GM21786 (cell line): Measurements from ENCODE around the gene LRRK1.

Experiments used
- ATAC-seq: cut with Tn5 transposase; IDR thresholded peaks from one replicate; pipeline ENCODE4 v1.9.1; 2021; ENCODE audit not compliant: unreplicated experiment

LRRK1 gene

DNA sequence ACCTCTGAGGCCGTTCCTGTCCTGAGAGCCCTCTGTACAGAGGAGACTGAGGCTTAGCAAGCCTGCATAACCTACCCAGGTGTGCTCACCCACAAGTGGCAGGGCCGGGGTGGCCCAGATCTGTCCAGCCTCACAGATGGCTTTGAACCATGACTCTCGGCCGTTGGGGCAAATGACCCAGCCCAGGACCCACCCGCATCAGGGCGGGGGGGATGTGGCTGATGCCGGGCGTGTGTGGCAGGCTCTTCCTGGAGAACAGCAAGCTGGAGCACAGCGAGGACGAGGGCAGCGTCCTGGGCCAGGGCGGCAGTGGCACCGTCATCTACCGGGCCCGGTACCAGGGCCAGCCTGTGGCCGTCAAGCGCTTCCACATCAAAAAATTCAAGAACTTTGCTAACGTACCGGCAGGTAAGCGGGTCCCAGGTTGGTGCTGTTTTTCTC, 133.5 kb downstream of the LRRK1 start:
- ATAC-seq: no peak

DNA sequence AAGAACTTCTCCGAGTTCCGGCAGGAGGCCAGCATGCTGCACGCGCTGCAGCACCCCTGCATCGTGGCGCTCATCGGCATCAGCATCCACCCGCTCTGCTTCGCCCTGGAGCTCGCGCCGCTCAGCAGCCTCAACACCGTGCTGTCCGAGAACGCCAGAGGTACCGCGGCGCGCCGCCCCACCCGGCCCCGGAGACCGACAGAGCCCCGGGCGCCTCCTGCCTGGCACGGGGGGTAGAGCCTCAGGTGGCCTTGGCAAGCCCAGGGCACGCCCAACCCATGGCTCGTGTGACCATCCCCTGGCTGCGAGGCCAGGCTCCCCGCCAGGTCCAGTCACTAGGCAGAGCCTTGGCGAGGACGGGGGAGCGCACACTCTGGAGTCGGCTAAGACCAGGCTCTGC, 134.1 kb downstream of the LRRK1 start:
- ATAC-seq: no peak

DNA sequence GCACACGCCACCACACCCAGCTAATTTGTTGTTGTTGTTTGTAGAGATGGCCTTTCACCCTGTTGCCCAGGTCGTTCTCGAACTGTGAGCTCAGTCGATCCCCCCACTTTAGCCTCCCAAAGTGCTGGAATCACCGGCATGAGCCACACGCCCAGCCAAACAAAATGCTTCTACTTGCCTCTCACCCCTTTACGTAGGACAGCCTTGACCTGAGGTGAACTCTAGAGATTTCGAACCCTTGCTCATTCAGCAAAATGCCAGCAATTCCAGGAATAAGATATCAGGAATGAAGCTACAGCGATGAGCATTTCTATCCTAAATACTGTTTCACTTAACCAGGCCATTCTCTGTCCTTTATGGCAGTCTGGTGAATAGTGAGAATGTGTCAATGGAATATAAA, 135.0 kb downstream of the LRRK1 start:
- no peak for ATAC-seq

DNA sequence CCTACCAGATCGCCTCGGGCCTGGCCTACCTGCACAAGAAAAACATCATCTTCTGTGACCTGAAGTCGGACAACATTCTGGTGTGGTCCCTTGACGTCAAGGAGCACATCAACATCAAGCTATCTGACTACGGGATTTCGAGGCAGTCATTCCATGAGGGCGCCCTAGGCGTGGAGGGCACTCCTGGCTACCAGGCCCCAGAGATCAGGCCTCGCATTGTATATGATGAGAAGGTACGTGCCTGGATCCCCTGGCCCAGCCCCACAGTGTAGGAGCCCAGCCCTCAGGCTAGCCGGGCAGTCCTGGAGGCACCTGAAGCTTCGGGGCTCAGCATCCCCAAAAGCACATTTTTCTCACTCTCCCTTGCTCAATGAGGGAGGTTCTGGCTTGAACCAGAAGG, 135.8 kb downstream of the LRRK1 start:
- ATAC-seq: no peak

DNA sequence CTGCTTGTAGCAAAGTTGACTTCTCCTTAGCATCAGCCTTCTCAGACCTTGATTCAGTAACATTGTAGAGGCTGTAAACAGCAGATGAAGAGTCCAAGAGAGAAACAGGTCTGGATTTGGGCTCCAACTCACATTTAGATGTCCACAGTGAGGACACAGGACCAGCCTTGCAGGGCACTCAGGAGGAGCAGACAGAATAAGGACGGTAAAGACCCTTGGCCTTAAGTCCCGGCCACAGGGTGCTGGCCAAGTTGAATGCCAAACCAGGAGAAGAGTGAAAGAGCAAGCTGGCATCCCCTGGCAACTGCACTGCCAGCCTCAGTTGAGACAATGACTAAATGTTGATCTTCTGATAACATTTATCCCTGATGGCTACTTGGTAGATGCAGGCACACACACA, 136.3 kb downstream of the LRRK1 start:
- no peak for ATAC-seq

DNA sequence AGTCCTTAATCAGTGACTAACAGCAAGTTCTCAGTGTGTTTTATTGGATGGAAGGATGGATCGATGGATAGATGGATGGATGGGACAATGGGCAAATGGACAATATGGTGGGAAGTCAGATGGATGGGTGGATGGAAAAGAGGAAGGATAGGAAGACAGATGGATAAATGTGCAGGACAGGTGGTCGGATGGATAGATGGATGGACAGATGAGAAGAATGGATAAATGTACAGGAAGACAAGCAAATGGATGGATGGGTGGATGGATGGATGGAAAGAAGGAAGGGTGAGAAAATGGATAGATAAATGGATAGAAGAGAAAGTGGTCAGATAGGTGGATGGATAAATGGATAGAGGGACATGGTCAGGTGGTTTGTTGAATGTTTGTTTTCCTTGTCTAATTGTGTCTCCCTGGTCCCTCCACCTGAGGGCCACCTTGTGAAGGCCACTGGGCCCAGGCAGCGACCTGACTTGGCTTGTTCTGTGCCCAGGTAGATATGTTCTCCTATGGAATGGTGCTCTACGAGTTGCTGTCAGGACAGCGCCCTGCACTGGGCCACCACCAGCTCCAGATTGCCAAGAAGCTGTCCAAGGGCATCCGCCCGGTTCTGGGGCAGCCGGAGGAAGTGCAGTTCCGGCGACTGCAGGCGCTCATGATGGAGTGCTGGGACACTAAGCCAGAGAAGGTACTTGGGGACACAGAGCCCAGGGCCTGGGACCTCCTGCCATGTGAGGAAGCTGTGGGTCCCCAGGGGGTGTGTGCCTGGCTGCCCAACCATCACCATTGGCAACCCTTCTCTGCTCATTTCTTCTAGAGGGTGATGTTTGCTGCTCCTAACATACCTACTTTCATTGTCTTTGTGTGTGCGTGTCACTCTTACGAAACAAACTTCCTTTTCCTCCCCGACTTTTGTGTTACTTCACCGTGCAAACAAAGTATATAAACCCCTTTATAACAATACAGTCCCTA, 137.5 kb downstream of the LRRK1 start:
- ATAC-seq: no peak

DNA sequence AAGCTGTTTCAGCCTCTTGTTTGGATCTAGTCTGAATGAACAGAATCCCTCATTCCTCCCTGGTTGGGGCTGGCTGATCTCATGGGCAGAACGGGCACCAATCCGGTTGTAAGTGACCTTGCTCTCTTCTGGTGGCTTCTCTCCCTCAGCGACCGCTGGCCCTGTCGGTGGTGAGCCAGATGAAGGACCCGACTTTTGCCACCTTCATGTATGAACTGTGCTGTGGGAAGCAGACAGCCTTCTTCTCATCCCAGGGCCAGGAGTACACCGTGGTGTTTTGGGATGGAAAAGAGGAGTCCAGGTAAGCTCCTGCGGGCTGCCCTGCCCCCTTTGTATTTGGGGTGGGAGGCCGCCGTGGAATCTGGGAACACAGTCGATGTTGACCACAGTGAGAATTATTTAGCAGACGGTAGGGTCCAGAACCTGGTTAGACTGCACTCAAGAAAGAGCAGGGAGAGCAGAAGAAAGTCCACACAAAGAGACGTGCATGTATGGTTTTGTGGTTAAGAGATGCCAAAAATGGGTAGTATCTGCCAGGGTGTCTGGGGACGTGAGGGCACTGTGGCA, 138.8 kb downstream of the LRRK1 start:
- no peak for ATAC-seq

DNA sequence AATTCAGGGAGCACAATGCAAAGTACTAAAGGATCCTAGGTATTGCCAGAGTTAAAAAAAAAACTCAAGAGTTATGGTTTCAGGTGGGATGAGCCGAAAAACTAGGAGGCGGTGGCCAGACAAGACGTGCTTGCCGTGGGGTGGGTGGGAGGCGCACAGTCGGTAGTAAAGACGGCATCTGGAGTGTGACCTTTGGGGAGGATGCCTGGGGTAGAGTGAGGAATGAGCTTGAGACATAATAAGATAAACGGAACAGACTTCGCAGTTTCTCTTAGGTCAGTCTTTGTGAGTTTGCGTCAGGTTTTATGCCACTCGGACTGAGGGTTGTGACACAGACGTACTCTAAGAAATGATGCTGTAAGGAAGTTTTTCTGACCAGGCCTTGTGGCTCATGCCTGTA, 139.6 kb downstream of the LRRK1 start:
- ATAC-seq: no peak

DNA sequence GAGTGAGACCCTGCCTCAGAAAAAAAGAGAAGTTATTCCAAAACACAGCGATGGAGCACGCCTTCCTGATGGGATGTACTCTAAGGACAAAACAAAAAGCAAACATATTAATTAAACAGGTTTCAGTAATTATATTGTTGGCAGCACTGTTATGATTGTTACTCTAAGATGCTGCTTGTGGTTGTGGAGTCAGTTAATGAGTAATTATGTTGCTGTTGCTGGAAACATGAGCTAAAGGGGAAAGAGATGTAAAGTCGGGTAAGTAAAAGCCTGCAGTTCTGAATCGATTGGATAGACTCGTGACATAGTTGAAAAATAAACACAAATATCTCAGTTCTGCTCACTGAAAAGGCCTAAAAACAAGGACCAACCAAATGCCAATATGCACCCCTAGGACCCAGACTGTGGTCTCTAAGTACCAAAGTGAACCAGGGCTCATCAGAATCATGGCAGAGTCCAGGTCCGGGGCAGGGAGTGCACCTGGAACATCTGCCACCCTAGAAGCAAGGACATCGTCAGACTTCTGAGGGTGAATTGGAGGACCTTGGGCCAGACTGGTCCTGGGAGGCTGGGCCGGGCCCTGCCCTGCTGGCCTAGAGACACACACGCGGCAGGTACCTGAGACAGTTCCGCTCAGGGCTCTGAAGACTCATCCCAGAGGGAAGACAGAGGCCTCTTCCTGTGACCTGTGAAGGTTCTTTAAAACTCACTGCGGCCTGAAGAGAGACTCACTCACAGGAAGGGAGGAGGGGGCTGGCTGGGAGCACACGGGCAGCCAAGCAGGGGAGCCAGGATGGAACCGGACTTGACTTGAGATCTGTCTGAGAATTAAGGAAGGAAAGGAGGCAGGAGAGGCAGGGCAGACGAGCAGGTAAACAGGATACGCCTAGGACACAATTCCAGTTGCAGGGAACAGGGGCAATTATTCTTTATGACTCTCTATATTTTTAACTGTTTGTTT, 140.5 kb downstream of the LRRK1 start:
- no peak for ATAC-seq

DNA sequence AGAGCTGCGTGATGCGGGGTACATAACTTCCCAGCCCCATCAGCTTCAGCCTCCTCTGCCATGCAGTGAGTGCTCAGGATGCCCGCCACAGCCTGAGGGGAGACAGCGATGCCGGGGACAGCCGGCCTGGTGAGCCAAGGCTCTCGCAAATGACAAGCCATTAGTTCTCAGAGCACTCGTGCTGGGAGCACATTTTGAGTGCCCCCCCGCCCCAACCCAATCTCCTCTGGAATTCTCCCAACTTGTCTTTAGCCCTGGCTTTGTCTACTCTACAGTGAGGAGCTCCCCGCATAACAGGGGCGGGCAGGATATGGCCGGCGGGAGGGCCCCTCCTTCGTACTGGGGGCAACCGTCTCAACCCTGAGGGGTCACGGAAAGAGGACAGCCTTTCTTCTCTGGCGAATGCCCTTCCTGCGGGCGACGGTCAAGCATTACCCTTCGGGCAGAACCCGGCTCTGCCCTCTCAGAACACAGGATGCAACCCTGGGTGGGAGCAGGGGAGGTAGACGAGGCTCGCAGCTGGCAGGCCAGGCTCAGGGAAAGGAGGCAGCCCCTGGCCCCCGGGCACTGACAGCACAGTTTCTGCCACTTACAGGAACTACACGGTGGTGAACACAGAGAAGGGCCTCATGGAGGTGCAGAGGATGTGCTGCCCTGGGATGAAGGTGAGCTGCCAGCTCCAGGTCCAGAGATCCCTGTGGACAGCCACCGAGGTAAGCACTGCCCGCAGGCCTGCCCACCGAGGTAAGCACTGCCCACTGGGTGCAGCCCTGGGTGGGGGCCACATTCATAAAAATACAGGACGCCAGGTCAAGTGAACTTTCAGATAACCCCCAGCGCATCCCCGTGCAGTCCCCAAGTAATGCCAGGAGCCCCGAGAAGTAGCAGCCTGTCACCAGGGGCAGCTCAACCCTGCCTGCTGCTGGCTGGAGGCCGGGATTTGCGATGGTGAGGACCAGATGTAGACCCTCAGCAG, 141.7 kb downstream of the LRRK1 start:
- no peak for ATAC-seq

DNA sequence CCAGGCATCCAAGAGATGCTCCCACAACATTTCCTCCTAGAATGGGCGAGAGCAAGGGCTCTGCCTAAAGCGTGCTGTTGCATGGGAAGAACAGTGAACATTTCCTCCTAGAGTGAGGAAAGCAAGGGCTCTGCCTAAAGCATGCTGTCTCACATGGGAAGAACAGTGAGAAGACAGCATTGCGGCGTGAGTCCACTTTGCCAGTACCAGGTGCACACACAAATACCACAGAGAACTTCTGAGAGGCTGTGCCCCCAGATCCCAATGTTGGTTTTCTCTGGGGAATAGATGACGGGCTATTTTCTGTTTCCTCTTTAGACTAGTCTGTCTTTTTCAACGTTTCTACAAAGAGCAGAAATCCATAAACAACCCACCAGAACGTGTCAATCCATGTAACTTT, 142.9 kb downstream of the LRRK1 start:
- no peak for ATAC-seq

DNA sequence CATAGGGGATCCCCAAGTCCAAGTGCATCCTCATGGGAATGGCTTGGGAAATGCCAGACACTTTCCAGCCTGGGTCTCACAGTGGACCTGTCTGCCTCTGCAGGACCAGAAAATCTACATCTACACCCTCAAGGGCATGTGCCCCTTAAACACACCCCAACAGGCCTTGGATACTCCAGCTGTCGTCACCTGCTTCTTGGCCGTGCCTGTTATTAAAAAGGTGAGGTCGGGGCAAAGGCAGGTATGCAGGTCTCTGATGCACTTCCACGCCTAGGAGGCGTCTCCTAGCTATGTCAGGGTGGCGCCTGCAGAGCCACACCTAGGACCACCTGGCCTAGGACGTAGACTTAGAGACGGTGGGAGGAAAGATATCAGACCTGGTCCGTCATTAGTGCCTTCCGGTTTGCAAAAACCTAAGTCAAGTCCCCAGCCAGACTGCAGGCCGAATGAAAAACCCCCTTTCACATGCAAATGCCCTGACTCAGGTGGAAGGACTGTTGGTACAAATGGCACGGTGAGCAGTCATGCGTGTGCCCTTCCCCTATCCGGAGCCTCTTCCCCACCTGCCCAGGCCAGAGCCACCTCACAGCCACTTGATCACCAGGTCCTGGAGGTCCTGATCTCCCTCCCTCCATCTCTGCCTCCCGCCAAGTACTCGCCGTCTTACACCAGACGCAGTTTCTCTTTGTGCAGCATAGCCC, 143.5 kb downstream of the LRRK1 start:
- ATAC-seq: peak; percentile 60

DNA sequence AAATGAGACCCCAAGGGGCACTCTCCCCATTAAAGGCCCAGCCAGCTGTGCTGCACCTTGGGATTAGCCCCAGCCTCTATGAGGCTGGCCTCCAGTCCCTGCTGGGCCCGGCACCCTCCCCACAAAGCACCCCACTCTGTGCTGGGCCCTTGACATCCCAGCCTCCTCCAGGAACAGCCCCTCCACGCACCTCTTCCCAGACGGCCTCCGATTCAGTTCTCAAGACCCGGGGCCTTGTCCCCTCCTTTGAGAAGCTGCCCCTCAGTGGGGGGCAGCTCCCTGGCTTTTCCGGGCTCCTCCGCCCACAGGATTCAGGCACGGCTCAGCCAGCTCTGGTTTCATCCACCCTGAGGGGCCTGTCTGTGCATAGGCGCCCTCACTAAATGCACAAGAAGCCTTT, 144.1 kb downstream of the LRRK1 start:
- no peak for ATAC-seq

DNA sequence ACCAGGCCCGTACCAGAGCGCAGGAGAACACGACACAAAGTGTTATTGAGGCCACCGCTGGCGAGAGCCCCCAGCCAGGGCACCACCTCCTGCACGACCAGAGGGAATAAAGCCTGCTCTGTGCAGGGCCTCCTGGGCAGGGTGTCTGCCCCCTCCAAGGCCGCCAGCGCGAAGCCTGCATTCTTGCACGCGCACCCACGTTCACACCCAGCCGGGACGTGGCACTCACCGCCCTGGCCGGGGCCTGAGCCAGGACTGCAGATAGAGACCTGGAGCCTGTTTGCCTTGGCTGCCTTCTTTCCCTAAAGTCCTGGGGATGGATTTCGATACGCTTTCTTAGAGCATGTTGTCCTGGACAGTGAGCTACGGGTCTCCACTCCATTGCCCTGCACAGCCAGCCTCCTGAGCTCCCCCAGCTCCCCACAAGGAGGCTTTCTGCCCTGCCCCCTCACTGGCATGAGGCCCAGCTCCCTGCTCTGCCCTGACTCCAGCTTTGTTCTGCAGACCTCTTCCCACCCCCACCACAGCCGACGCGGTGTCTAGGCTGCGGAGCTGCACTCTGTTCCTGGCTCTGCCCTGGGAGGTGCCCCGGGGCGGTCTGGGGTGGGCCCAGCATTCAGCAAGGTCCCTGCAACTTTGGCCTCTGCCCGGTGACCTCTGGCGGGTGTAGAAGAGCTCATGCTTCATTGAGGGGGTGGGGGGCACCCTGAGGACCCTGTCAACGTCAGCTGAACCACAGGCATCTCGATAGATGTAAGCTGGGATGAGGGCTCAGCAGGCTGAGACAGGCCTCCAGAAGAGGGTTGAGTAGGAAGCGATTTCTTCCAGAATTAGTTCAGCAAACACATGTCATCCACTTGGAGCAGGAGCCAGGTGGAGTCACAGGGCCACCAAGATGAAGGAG, 145.0 kb downstream of the LRRK1 start:
- ATAC-seq: no peak

DNA sequence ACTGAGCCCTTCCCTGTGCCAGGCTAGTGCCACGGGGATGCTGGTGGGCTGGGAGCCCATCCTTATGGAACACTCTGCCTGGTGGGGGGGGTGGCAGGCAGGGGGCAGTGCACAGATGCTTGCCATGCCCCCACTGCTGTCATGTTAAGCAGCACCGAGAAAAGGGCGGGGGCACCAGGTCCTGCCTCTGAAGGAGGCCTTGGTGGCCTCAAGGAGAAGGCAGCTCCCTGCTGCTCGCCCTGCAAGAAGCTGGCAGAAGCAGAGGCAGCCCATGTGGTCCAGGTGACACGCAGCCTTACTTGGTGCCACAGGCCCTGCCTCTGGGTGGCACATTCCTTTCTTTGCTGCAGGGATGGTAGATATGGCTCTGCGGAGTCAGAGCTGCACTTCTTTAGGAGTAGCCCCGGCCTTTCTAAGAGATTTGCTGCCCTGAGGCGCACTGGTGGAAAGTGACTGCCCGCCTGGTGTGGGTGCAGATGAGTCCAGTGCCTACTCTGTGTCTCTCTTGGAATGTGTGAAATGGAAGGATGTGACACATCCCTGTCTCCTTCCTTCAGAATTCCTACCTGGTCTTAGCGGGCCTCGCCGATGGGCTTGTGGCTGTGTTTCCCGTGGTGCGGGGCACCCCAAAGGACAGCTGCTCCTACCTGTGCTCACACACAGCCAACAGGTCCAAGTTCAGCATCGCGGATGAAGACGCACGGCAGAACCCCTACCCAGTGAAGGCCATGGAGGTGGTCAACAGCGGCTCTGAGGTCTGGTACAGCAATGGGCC, 145.8 kb downstream of the LRRK1 start:
- ATAC-seq: no peak

DNA sequence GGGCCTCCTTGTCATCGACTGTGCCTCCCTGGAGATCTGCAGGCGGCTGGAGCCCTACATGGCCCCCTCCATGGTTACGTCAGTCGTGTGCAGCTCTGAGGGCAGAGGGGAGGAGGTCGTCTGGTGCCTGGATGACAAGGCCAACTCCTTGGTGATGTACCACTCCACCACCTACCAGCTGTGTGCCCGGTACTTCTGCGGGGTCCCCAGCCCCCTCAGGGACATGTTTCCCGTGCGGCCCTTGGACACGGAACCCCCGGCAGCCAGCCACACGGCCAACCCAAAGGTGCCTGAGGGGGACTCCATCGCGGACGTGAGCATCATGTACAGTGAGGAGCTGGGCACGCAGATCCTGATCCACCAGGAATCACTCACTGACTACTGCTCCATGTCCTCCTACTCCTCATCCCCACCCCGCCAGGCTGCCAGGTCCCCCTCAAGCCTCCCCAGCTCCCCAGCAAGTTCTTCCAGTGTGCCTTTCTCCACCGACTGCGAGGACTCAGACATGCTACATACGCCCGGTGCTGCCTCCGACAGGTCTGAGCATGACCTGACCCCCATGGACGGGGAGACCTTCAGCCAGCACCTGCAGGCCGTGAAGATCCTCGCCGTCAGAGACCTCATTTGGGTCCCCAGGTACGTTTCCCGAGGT, 146.5 kb downstream of the LRRK1 start:
- no peak for ATAC-seq
